Erythroblast (primary cell): ENCODE measurements around the gene XRCC2.

Source experiments
- GATA1 ChIP-seq: IDR thresholded peaks from 2 replicates; pipeline ENCODE4 v1.6.1; 2011; ENCODE audit warnings: low read depth, mild to moderate bottlenecking, control low read depth, low read length, moderate library complexity
- POLR2A ChIP-seq: IDR thresholded peaks from 2 replicates; pipeline ENCODE4 v1.6.1; 2011; ENCODE audit warnings: mild to moderate bottlenecking, low read length

DNA sequence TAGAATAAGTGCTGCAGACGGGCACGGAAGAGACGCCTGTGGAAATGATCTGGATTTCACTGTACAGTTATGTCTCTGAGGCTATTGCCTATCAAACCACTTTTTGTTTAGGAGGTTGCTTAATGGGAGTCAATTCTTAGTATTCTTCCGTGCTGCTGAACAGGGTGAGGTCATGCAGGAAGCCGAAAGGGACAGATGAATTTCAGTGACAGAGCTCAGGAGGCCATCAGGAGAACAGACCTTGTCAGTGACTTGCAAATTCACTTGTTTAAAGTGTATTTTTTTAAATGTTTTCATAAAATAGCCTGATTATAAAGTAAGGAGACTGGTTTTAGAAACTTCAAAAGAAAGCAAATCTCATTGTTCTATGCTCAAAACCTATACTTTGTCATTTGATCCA lies 58.9 kb downstream of the XRCC2 start:
- TF ChIP-seq POLR2A: no peak
- TF ChIP-seq GATA1: no peak
